GM18505 (cell line): ENCODE data around the gene DOCK8.
A peak's percentile ranks its signal among the peaks of the same experiment; 100 is the strongest.

Source experiments
- ATAC-seq: cut with Tn5 transposase; IDR thresholded peaks from one replicate; pipeline ENCODE4 v1.9.1; 2021; ENCODE audit not compliant: unreplicated experiment
- POLR2A ChIP-seq: IDR thresholded peaks from 4 replicates; pipeline ENCODE4 v1.6.1; 2011; ENCODE audit warnings: borderline replicate concordance; ENCODE audit not compliant: insufficient read depth, insufficient read length; ENCODE audit errors: extremely low read depth

The DOCK8 gene

GRCh38 chr9:426976-427375 is 212.3 kb downstream of the DOCK8 start:
- ATAC-seq = no peak
- TF ChIP-seq POLR2A = no peak

- no peak for ATAC-seq
- no peak for TF ChIP-seq POLR2A
Observed at GRCh38 chr9:431701-432100, 217.0 kb downstream of the DOCK8 start.

GRCh38 chr9:436482-436881 is 221.8 kb downstream of the DOCK8 start:
- TF ChIP-seq POLR2A = no peak
- ATAC-seq = no peak

GRCh38 chr9:437066-437465 is 222.4 kb downstream of the DOCK8 start:
- TF ChIP-seq POLR2A = no peak
- no peak for ATAC-seq

GRCh38 chr9:437574-438001 is 222.9 kb downstream of the DOCK8 start:
- no peak for TF ChIP-seq POLR2A
- ATAC-seq = no peak

- TF ChIP-seq POLR2A = no peak
- ATAC-seq = no peak
Observed at GRCh38 chr9:438066-438465, 223.4 kb downstream of the DOCK8 start.

- TF ChIP-seq POLR2A = no peak
- ATAC-seq = no peak
Observed at GRCh38 chr9:438961-439768, 224.5 kb downstream of the DOCK8 start.

- ATAC-seq = no peak
- TF ChIP-seq POLR2A = no peak
Observed at GRCh38 chr9:441126-441525, 226.5 kb downstream of the DOCK8 start.

- TF ChIP-seq POLR2A = no peak
- ATAC-seq = no peak
Observed at GRCh38 chr9:444528-444927, 229.9 kb downstream of the DOCK8 start.

- TF ChIP-seq POLR2A = no peak
- ATAC-seq = no peak
Observed at GRCh38 chr9:445033-445432, 230.4 kb downstream of the DOCK8 start.

GRCh38 chr9:446074-446699 is 231.5 kb downstream of the DOCK8 start:
- no peak for ATAC-seq
- peak; percentile 15 for TF ChIP-seq POLR2A

GRCh38 chr9:447230-448025 is 232.8 kb downstream of the DOCK8 start:
- TF ChIP-seq POLR2A = no peak
- ATAC-seq = peak; percentile 55

GRCh38 chr9:450057-450456 is 235.4 kb downstream of the DOCK8 start:
- no peak for ATAC-seq
- TF ChIP-seq POLR2A = no peak
